Measurements from ENCODE around the gene LDB1.
A peak's percentile ranks its signal among the peaks of the same experiment; 100 is the strongest.

The LDB1 gene

GRCh38 chr10:102120142-102120990, at the start of gene LDB1:
TSS of gene LDB1 (minus strand) at chr10:102120368. CDS start at chr10:102120110, 258 bp downstream.
- no peak within 1 kb of the TSS; the same call in 1 of the 2 replicates for H2AFZ ChIP-seq (ENCODE audit: low read depth, low read length)
- H3K4me1 ChIP-seq (ENCODE audit: low read length): peaks cover 44% of the 10 kb centered on the region

GRCh38 chr10:102167861-102168260, 47.7 kb upstream of the LDB1 start:
- Histone ChIP-seq H3K27me3 (ENCODE audit: low read depth, low read length) (no peaks in the 10 kb centered on the region), H3K9me3 (ENCODE audit: insufficient read depth, low read length) (no peaks in the 10 kb centered on the region), H3K27ac (ENCODE audit: low read length) (no peak overlapping the region), H3K4me1 (ENCODE audit: low read length) (no peaks in the 10 kb centered on the region), H3K9ac (ENCODE audit: low read length) (no peak overlapping the region), H4K20me1 (ENCODE audit: insufficient read depth, low read length) (no peaks in the 10 kb centered on the region), H2AFZ (ENCODE audit: low read depth, low read length) (no peak overlapping the region), H3K36me3 (replicated peaks; ENCODE audit: low read depth, low read length) (peaks cover 6% of the 10 kb centered on the region), H3K4me2 (ENCODE audit: low read length) (no peak overlapping the region), H3K79me2 (ENCODE audit: low read length) (no peaks in the 10 kb centered on the region), H3K4me3 (ENCODE audit: low read length) (no peak overlapping the region)
- TF ChIP-seq CTCF (IDR thresholded peaks at IDR 0.05; ENCODE audit: low read depth, low read length): no peak

More at GRCh38 chr10:102120142-102120990, at the start of gene LDB1:
- Histone ChIP-seq H4K20me1 (ENCODE audit: insufficient read depth, low read length) (no peaks in the 10 kb centered on the region), H3K4me2 (ENCODE audit: low read length) (peak within 1 kb of the TSS; percentile 99), H3K4me3 (ENCODE audit: low read length) (peak within 1 kb of the TSS; percentile 97), H3K27ac (ENCODE audit: low read length) (peak within 1 kb of the TSS; percentile 92), H3K79me2 (ENCODE audit: low read length) (peaks cover 51% of the 10 kb centered on the region), H3K36me3 (replicated peaks; ENCODE audit: low read depth, low read length) (no peaks in the 10 kb centered on the region), H3K27me3 (ENCODE audit: low read depth, low read length) (no peaks in the 10 kb centered on the region), H3K9ac (ENCODE audit: low read length) (peak within 1 kb of the TSS; percentile 95), H3K9me3 (ENCODE audit: insufficient read depth, low read length) (no peaks in the 10 kb centered on the region)
- TF ChIP-seq CTCF (IDR thresholded peaks at IDR 0.05; ENCODE audit: low read depth, low read length) (no peak), EZH2phosphoT487 (IDR thresholded peaks at IDR 0.05; ENCODE audit: low read depth) (no peak)

- no peak overlapping the region for H2AFZ ChIP-seq (ENCODE audit: low read depth, low read length)
- H3K4me1 ChIP-seq (ENCODE audit: low read length): no peaks in the 10 kb centered on the region
- no peaks in the 10 kb centered on the region for H3K79me2 ChIP-seq (ENCODE audit: low read length)
- no peaks in the 10 kb centered on the region for H3K9me3 ChIP-seq (ENCODE audit: insufficient read depth, low read length)
- no peak overlapping the region for H3K4me3 ChIP-seq (ENCODE audit: low read length)
- H3K27ac ChIP-seq (ENCODE audit: low read length): no peak overlapping the region
- H3K36me3 ChIP-seq (replicated peaks; ENCODE audit: low read depth, low read length): peaks cover 39% of the 10 kb centered on the region
- H3K4me2 ChIP-seq (ENCODE audit: low read length): no peak overlapping the region
- TF ChIP-seq CTCF (IDR thresholded peaks at IDR 0.05; ENCODE audit: low read depth, low read length) (no peak), EZH2phosphoT487 (IDR thresholded peaks at IDR 0.05; ENCODE audit: low read depth) (no peak)
- H4K20me1 ChIP-seq (ENCODE audit: insufficient read depth, low read length): no peaks in the 10 kb centered on the region
- H3K9ac ChIP-seq (ENCODE audit: low read length): no peak overlapping the region
- no peaks in the 10 kb centered on the region for H3K27me3 ChIP-seq (ENCODE audit: low read depth, low read length)
Observed at GRCh38 chr10:102163342-102163989, 43.3 kb upstream of the LDB1 start.

GRCh38 chr10:102159831-102160230, 39.7 kb upstream of the LDB1 start:
- TF ChIP-seq CTCF (IDR thresholded peaks at IDR 0.05; ENCODE audit: low read depth, low read length): no peak
- TF ChIP-seq EZH2phosphoT487 (IDR thresholded peaks at IDR 0.05; ENCODE audit: low read depth): no peak

More at GRCh38 chr10:102159831-102160230, 39.7 kb upstream of the LDB1 start:
- H3K4me2 ChIP-seq (ENCODE audit: low read length): no peak overlapping the region
- H4K20me1 ChIP-seq (ENCODE audit: insufficient read depth, low read length): peaks cover 8% of the 10 kb centered on the region; the same call in 1 of the 2 replicates
- H3K36me3 ChIP-seq (replicated peaks; ENCODE audit: low read depth, low read length): peaks cover 57% of the 10 kb centered on the region
- H3K9ac ChIP-seq (ENCODE audit: low read length): no peak overlapping the region
- no peaks in the 10 kb centered on the region for H3K4me1 ChIP-seq (ENCODE audit: low read length)
- no peak overlapping the region for H2AFZ ChIP-seq (ENCODE audit: low read depth, low read length)
- H3K27me3 ChIP-seq (ENCODE audit: low read depth, low read length): no peaks in the 10 kb centered on the region
- peaks cover 33% of the 10 kb centered on the region for H3K79me2 ChIP-seq (ENCODE audit: low read length)
- H3K4me3 ChIP-seq (ENCODE audit: low read length): no peak overlapping the region
- H3K9me3 ChIP-seq (ENCODE audit: insufficient read depth, low read length): no peaks in the 10 kb centered on the region
- no peak overlapping the region for H3K27ac ChIP-seq (ENCODE audit: low read length)

Measured in OCI-LY3 (cell line).